Hepatocyte (in vitro differentiated cells): Measurements from ENCODE around the gene RTTN.

Source experiments
- EZH2 ChIP-seq: fragments of 200-600 bp; sonication (generic); IDR thresholded peaks from 2 replicates; pipeline ENCODE4 v1.6.1; 2016; ENCODE audit warnings: antibody characterized with exemption, mild to moderate bottlenecking, borderline replicate concordance
- EZH2phosphoT487 ChIP-seq: fragments of 200-600 bp; sonication (generic); IDR thresholded peaks from one replicate; pipeline ENCODE4 v1.6.1; 2018; ENCODE audit warnings: antibody characterized with exemption, mild to moderate bottlenecking, low read depth, moderate library complexity; ENCODE audit not compliant: unreplicated experiment, severe bottlenecking
- TF ChIP-seq, protein P1 (sequence below): fragments of 200-600 bp; sonication (generic); IDR thresholded peaks from 2 replicates; pipeline ENCODE4 v1.5.1; 2016; ENCODE audit warnings: antibody characterized with exemption, mild to moderate bottlenecking; ENCODE audit not compliant: poor library complexity

DNA sequence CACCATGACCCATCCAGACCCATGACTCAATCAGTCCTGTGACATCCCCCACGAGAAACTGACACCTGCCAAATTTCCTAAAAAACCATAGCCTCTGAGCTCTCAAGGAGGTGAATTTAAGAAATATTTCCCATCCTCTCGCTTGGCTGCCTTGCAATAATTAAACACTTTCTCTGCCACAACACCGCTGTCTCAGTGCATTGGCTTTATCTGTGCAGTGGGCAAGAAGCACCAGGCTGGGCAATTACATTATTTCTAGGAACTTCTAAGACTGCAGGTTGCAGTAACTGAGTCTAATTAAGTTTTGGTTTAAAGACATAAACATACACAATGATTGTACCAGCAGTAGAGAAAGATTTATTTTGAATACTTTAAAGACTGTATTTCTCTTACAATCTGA, 22.0 kb upstream of the RTTN start:
- TF ChIP-seq, protein P1, sequence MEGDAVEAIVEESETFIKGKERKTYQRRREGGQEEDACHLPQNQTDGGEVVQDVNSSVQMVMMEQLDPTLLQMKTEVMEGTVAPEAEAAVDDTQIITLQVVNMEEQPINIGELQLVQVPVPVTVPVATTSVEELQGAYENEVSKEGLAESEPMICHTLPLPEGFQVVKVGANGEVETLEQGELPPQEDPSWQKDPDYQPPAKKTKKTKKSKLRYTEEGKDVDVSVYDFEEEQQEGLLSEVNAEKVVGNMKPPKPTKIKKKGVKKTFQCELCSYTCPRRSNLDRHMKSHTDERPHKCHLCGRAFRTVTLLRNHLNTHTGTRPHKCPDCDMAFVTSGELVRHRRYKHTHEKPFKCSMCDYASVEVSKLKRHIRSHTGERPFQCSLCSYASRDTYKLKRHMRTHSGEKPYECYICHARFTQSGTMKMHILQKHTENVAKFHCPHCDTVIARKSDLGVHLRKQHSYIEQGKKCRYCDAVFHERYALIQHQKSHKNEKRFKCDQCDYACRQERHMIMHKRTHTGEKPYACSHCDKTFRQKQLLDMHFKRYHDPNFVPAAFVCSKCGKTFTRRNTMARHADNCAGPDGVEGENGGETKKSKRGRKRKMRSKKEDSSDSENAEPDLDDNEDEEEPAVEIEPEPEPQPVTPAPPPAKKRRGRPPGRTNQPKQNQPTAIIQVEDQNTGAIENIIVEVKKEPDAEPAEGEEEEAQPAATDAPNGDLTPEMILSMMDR, result no peak
- no peak for TF ChIP-seq EZH2
- TF ChIP-seq EZH2phosphoT487, result no peak
